WTC11 (cell line): Measurements from ENCODE around the gene RPS6KA5.

Source experiments
- CTCF ChIP-seq: fragments of 200-600 bp; IDR thresholded peaks from 2 replicates; pipeline ENCODE4 v1.8.0; 2022; ENCODE audit warnings: antibody characterized with exemption
- IRF1 ChIP-seq: sonication (generic); formaldehyde crosslinking; IDR thresholded peaks from 2 replicates; pipeline ENCODE4 v1.8.0; 2023; ENCODE audit warnings: missing genetic modification reagents
- RORB ChIP-seq: fragments of 250-450 bp; sonication (Bioruptor Pico); IDR thresholded peaks from 2 replicates; pipeline ENCODE4 v1.9.0; 2021; ENCODE audit warnings: mild to moderate bottlenecking
- USF1 ChIP-seq: sonication (generic); formaldehyde crosslinking; IDR thresholded peaks from 2 replicates; pipeline ENCODE4 v1.8.0; 2022; ENCODE audit warnings: mild to moderate bottlenecking, missing genetic modification reagents
- ZNF423 ChIP-seq: fragments of 250-450 bp; sonication (Bioruptor Pico); IDR thresholded peaks from 2 replicates; pipeline ENCODE4 v2.1.2; 2022; ENCODE audit warnings: mild to moderate bottlenecking, moderate library complexity
- ZSCAN18 ChIP-seq: fragments of 250-450 bp; sonication (Bioruptor Pico); IDR thresholded peaks from 2 replicates; pipeline ENCODE4 v2.1.2; 2022; ENCODE audit warnings: mild to moderate bottlenecking, moderate library complexity

- TF ChIP-seq ZSCAN18 (no peak), USF1 (CRISPR knock-in tag) (no peak), CTCF (no peak), ZNF423 (CRISPR knock-in tag) (no peak), IRF1 (CRISPR knock-in tag) (no peak), RORB (no peak)
These were observed 6.7 kb upstream of the RPS6KA5 start for GRCh38 chr14:91067186-91067585.
